Large intestine (tissue), 3 donors: Measurements from ENCODE around the gene NARS2. TPM values are rescaled to one million over a fixed set of nuclear protein-coding genes. Genes with fewer than 3 reads are reported as not detected.
"Not testable (repeated sequence)": the region's sequence is repeated elsewhere in the genome, so short reads cannot be mapped to it uniquely, and the experiment has no call there.

Source experiments
- DNase-seq, 2 donors: peaks; one replicate each; pipeline versions ENCODE4 v3.0.0 to v3.0.0-alpha.2; 2013
- H3K27ac ChIP-seq: one replicate; pipeline ENCODE4 v1.5.1; 2013; ENCODE audit warnings: low read length
- H3K27me3 ChIP-seq: 2 replicates; pipeline ENCODE4 v1.6.1; 2013; ENCODE audit warnings: low read length; ENCODE audit not compliant: control insufficient read depth, insufficient read depth
- H3K36me3 ChIP-seq: 2 replicates; pipeline ENCODE4 v1.6.1; 2013; ENCODE audit warnings: low read length; ENCODE audit not compliant: control insufficient read depth, insufficient read depth
- H3K4me1 ChIP-seq: one replicate; pipeline ENCODE4 v1.6.1; 2013; ENCODE audit warnings: low read length; ENCODE audit not compliant: control insufficient read depth, insufficient read depth
- H3K4me3 ChIP-seq: one replicate; pipeline ENCODE4 v1.5.1; 2013; ENCODE audit warnings: low read length
- H3K9me3 ChIP-seq: one replicate; pipeline ENCODE4 v1.6.1; 2013; ENCODE audit warnings: mild to moderate bottlenecking, low read depth, low read length, moderate library complexity; ENCODE audit not compliant: control insufficient read depth
- WGBS: methylation state at CpG from one replicate; pipeline ENCODE4 v1.1.5; 2013; ENCODE audit warnings: low lambda C conversion rate; ENCODE audit not compliant: insufficient coverage; 5-methylcytosine and 5-hydroxymethylcytosine counted together
- polyA plus RNA-seq: library from polyadenylated mRNA; unstranded; fragments of 120-200 nt; gene quantifications from one replicate; pipeline ENCODE4 v1.2.1, GENCODE V29; 2013

The NARS2 gene
- polyA plus RNA-seq, 1 donor = 15.4 TPM

- H3K27ac ChIP-seq = no peak overlapping the region
- no CpG with 5 or more reads among the region's 3 CpGs for WGBS
- H3K9me3 ChIP-seq = no peaks in the 10 kb centered on the region
- H3K4me3 ChIP-seq = no peak overlapping the region
- no peak for DNase-seq
- peaks cover 5% of the 10 kb centered on the region for H3K36me3 ChIP-seq
- no peaks in the 10 kb centered on the region for H3K27me3 ChIP-seq
- H3K4me1 ChIP-seq = no peaks in the 10 kb centered on the region
Observed at GRCh38 chr11:78532991-78533390, 41.7 kb downstream of the NARS2 start.

GRCh38 chr11:78526497-78527146 lies 48.0 kb downstream of the NARS2 start:
- no peak overlapping the region for H3K27ac ChIP-seq
- no peak overlapping the region for H3K4me3 ChIP-seq
- no peaks in the 10 kb centered on the region for H3K9me3 ChIP-seq
- no peaks in the 10 kb centered on the region for H3K27me3 ChIP-seq
- no peak for DNase-seq
- H3K4me1 ChIP-seq = no peaks in the 10 kb centered on the region
- no peaks in the 10 kb centered on the region for H3K36me3 ChIP-seq
- 100% methylated on average over 1 of the region's 6 CpGs for WGBS

GRCh38 chr11:78525720-78526119 lies 48.9 kb downstream of the NARS2 start:
- Histone ChIP-seq H3K27ac (no peak overlapping the region), H3K36me3 (no peaks in the 10 kb centered on the region), H3K27me3 (no peaks in the 10 kb centered on the region), H3K4me3 (no peak overlapping the region), H3K4me1 (no peaks in the 10 kb centered on the region), H3K9me3 (no peaks in the 10 kb centered on the region)
- DNase-seq = no peak
- WGBS = 75% methylated on average over 1 of the region's 4 CpGs

- 100% methylated on average over 1 of the region's 1 CpG for WGBS
Observed at GRCh38 chr11:78520230-78520629, 54.4 kb downstream of the NARS2 start.

GRCh38 chr11:78516281-78516680 lies 58.4 kb downstream of the NARS2 start:
- no peaks in the 10 kb centered on the region for H3K36me3 ChIP-seq
- no peak overlapping the region for H3K4me3 ChIP-seq
- H3K27me3 ChIP-seq = no peaks in the 10 kb centered on the region
- no peaks in the 10 kb centered on the region for H3K9me3 ChIP-seq
- DNase-seq = no peak
- H3K4me1 ChIP-seq = no peaks in the 10 kb centered on the region
- no peak overlapping the region for H3K27ac ChIP-seq
- 95% methylated on average over 4 of the region's 4 CpGs for WGBS

More at GRCh38 chr11:78520230-78520629, 54.4 kb downstream of the NARS2 start:
- Histone ChIP-seq H3K4me1 (no peaks in the 10 kb centered on the region), H3K36me3 (no peaks in the 10 kb centered on the region), H3K27me3 (no peaks in the 10 kb centered on the region), H3K27ac (no peak overlapping the region), H3K4me3 (no peak overlapping the region), H3K9me3 (no peaks in the 10 kb centered on the region)
- no peak for DNase-seq

GRCh38 chr11:78514922-78515502 lies 59.7 kb downstream of the NARS2 start:
- Histone ChIP-seq H3K36me3 (no peaks in the 10 kb centered on the region), H3K4me1 (no peaks in the 10 kb centered on the region), H3K9me3 (no peaks in the 10 kb centered on the region), H3K4me3 (no peak overlapping the region), H3K27me3 (no peaks in the 10 kb centered on the region), H3K27ac (no peak overlapping the region)
- WGBS = 68% methylated on average over 3 of the region's 4 CpGs
- no peak for DNase-seq

GRCh38 chr11:78513085-78513484 lies 61.6 kb downstream of the NARS2 start:
- not testable (repeated sequence) for DNase-seq, H3K27me3 ChIP-seq, H3K4me1 ChIP-seq, H3K36me3 ChIP-seq, H3K9me3 ChIP-seq, H3K27ac ChIP-seq, H3K4me3 ChIP-seq
- no CpG with 5 or more reads among the region's 5 CpGs for WGBS

- Histone ChIP-seq H3K27ac (no peak overlapping the region), H3K27me3 (no peaks in the 10 kb centered on the region), H3K9me3 (no peaks in the 10 kb centered on the region), H3K4me3 (no peak overlapping the region), H3K4me1 (no peaks in the 10 kb centered on the region), H3K36me3 (no peaks in the 10 kb centered on the region)
- DNase-seq = no peak
- 100% methylated on average over 4 of the region's 4 CpGs for WGBS
Observed at GRCh38 chr11:78510597-78510996, 64.1 kb downstream of the NARS2 start.

GRCh38 chr11:78510025-78510596 lies 64.6 kb downstream of the NARS2 start:
- Histone ChIP-seq H3K4me1 (no peaks in the 10 kb centered on the region), H3K36me3 (no peaks in the 10 kb centered on the region), H3K9me3 (no peaks in the 10 kb centered on the region), H3K27ac (no peak overlapping the region), H3K4me3 (no peak overlapping the region), H3K27me3 (no peaks in the 10 kb centered on the region)
- no CpG with 5 or more reads among the region's 1 CpG for whole genome bisulfite sequencing
- DNase-seq = no peak

GRCh38 chr11:78504708-78505107 lies 70.0 kb downstream of the NARS2 start:
- no CpG with 5 or more reads among the region's 4 CpGs for WGBS
- no peaks in the 10 kb centered on the region for H3K4me1 ChIP-seq
- no peak overlapping the region for H3K4me3 ChIP-seq
- no peaks in the 10 kb centered on the region for H3K36me3 ChIP-seq
- no peak for DNase-seq
- H3K27ac ChIP-seq = no peak overlapping the region
- no peaks in the 10 kb centered on the region for H3K27me3 ChIP-seq
- no peaks in the 10 kb centered on the region for H3K9me3 ChIP-seq

GRCh38 chr11:78504181-78504580 lies 70.5 kb downstream of the NARS2 start:
- DNase-seq = no peak
- H3K27ac ChIP-seq = no peak overlapping the region
- no peaks in the 10 kb centered on the region for H3K4me1 ChIP-seq
- no peak overlapping the region for H3K4me3 ChIP-seq
- H3K27me3 ChIP-seq = no peaks in the 10 kb centered on the region
- 100% methylated on average over 1 of the region's 2 CpGs for WGBS
- no peaks in the 10 kb centered on the region for H3K36me3 ChIP-seq
- H3K9me3 ChIP-seq = no peaks in the 10 kb centered on the region
